ENCODE measurements around the gene PWWP2B.

Gene PWWP2B

DNA sequence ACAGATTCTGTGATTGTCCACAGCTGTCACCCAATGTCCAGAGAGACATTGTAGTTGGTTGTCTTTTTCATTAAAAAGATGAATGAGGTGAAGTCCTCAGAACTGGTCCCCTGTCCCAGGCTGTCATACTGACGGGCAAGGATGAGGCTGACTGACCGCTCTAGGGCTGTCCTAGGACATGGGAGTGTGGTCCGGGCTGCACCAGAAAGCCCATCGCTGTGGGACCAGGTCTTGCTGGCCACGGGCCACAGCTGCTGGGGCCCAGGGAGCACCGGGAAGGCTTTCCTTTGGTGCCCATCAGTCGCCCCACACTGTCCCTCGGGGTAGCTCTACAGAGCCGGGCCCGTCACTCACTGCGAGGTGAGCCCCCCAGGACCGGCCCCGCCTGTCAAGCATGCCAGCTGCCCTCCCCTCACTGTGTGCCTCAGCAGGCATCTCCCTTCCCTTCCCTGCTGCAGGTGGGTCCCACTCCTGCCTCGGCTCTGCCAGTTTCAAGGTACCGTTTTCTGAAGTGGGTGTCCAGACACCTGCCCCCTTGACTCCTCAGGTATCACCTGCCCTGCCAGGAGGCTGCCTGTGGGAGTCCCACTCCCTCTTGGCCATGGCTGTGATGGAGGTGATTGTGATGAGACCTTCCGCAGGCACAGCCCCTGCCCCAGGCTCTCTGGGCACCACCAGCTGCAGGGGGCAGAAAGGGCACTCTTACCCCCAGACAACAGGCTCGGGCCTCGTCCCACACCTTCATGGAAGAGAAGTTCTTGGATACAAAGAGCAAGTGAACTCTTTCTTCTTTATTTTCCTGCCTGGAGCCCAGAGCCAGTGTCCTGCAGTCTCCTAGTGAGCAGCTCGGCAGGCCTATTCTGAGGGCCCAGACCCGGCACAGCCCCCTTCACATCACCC, 43.3 kb upstream of the PWWP2B start:
- TF ChIP-seq FOXM1 (IDR thresholded peaks at IDR 0.05; ENCODE audit: borderline replicate concordance, low read depth) = no peak
- no peak for TF ChIP-seq RAD21 (IDR thresholded peaks at IDR 0.05; ENCODE audit: low read depth)
- TF ChIP-seq ZBTB7A (IDR thresholded peaks at IDR 0.05; ENCODE audit: low read depth) = no peak
- TF ChIP-seq CEBPB (IDR thresholded peaks at IDR 0.05) = no peak
- TF ChIP-seq TEAD4 (IDR thresholded peaks at IDR 0.05) = no peak
- no peak for TF ChIP-seq YY1 (IDR thresholded peaks at IDR 0.05; ENCODE audit: low read depth)

DNA sequence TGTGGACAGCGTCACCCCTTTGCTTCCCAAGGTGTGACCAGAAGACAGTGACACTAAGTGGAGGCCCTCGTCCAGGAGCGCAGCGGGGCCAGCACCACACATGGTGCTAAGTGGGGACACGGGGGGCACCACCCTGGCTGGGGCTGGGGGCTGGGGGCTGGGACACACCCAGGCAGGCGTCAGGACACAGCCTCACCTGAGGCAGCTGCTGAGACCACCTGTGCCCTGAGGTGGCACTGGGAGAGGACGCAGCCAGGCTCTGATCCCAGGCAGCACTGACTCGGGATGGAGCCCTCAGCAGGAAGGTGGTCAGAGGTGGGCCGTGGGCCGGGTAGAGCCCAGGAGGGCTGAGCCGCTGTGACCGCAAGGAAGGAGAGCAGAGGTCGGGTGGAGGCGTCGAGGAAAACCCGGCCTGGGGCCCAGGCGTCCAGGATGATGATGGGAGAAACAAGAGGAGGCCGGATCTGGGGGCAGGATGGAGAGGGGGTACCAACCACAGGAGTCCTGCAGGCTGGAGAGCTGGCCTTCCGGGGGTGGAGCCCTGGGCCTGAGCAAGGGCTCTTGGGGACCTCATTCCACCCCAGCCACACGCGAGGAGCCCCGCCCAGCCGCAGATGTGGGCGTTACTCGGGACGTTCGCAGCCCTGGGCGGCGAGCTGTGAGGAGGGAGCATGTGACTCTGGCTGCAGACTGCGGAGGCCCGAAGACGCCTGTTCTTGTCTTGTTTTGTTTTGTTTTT, 42.5 kb upstream of the PWWP2B start:
- TF ChIP-seq CEBPB (IDR thresholded peaks at IDR 0.05) = no peak
- TF ChIP-seq EGR1 (IDR thresholded peaks at IDR 0.05) = no peak
- TF ChIP-seq RAD21 (IDR thresholded peaks at IDR 0.05; ENCODE audit: low read depth) = no peak
- no peak for TF ChIP-seq YY1 (IDR thresholded peaks at IDR 0.05; ENCODE audit: low read depth)
- TF ChIP-seq, protein P1, sequence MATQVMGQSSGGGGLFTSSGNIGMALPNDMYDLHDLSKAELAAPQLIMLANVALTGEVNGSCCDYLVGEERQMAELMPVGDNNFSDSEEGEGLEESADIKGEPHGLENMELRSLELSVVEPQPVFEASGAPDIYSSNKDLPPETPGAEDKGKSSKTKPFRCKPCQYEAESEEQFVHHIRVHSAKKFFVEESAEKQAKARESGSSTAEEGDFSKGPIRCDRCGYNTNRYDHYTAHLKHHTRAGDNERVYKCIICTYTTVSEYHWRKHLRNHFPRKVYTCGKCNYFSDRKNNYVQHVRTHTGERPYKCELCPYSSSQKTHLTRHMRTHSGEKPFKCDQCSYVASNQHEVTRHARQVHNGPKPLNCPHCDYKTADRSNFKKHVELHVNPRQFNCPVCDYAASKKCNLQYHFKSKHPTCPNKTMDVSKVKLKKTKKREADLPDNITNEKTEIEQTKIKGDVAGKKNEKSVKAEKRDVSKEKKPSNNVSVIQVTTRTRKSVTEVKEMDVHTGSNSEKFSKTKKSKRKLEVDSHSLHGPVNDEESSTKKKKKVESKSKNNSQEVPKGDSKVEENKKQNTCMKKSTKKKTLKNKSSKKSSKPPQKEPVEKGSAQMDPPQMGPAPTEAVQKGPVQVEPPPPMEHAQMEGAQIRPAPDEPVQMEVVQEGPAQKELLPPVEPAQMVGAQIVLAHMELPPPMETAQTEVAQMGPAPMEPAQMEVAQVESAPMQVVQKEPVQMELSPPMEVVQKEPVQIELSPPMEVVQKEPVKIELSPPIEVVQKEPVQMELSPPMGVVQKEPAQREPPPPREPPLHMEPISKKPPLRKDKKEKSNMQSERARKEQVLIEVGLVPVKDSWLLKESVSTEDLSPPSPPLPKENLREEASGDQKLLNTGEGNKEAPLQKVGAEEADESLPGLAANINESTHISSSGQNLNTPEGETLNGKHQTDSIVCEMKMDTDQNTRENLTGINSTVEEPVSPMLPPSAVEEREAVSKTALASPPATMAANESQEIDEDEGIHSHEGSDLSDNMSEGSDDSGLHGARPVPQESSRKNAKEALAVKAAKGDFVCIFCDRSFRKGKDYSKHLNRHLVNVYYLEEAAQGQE (IDR thresholded peaks at IDR 0.05; ENCODE audit: low read depth) = no peak
- no peak for TF ChIP-seq EP300 (IDR thresholded peaks at IDR 0.05; ENCODE audit: borderline replicate concordance)
- no peak for TF ChIP-seq ZBTB7A (IDR thresholded peaks at IDR 0.05; ENCODE audit: low read depth)
- no peak for TF ChIP-seq NFIC (IDR thresholded peaks at IDR 0.05)
- TF ChIP-seq, protein P2, sequence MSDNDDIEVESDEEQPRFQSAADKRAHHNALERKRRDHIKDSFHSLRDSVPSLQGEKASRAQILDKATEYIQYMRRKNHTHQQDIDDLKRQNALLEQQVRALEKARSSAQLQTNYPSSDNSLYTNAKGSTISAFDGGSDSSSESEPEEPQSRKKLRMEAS (IDR thresholded peaks at IDR 0.05) = no peak
- no peak for TF ChIP-seq TEAD4 (IDR thresholded peaks at IDR 0.05)
- TF ChIP-seq TAF1 (IDR thresholded peaks at IDR 0.05; ENCODE audit: low read depth) = no peak
- TF ChIP-seq, protein P3, sequence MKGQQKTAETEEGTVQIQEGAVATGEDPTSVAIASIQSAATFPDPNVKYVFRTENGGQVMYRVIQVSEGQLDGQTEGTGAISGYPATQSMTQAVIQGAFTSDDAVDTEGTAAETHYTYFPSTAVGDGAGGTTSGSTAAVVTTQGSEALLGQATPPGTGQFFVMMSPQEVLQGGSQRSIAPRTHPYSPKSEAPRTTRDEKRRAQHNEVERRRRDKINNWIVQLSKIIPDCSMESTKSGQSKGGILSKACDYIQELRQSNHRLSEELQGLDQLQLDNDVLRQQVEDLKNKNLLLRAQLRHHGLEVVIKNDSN (IDR thresholded peaks at IDR 0.05) = no peak
- no peak for TF ChIP-seq TCF12 (IDR thresholded peaks at IDR 0.05; ENCODE audit: low read depth)
- TF ChIP-seq CREB1 (IDR thresholded peaks at IDR 0.05; ENCODE audit: low read depth) = no peak
- TF ChIP-seq FOXM1 (IDR thresholded peaks at IDR 0.05; ENCODE audit: borderline replicate concordance, low read depth) = no peak

DNA sequence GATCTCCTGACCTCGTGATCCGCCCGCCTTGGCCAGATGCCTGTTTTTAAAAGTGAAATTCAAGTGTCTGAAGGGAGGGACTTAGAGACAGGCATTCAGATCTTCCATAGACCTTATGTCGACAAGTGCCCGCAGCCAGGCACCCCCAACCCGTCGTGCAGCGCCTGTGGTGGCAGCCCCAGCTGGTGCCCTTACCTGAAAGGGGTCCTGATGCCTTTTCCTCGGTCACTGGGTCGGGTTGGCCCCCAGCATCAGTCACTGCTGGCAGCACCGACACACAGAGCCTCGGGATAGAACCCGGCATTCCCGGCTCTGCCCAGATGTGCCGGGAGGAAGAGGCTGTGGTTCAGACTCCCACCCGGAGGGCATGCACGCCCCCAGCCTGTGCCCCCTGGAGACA, 41.7 kb upstream of the PWWP2B start:
- TF ChIP-seq EGR1 (IDR thresholded peaks at IDR 0.05) (no peak), FOXM1 (IDR thresholded peaks at IDR 0.05; ENCODE audit: borderline replicate concordance, low read depth) (no peak), TCF12 (IDR thresholded peaks at IDR 0.05; ENCODE audit: low read depth) (no peak), TEAD4 (IDR thresholded peaks at IDR 0.05) (no peak), NFIC (IDR thresholded peaks at IDR 0.05) (no peak), TAF1 (IDR thresholded peaks at IDR 0.05; ENCODE audit: low read depth) (no peak), YY1 (IDR thresholded peaks at IDR 0.05; ENCODE audit: low read depth) (no peak), CREB1 (IDR thresholded peaks at IDR 0.05; ENCODE audit: low read depth) (no peak), CEBPB (IDR thresholded peaks at IDR 0.05) (no peak), ZBTB7A (IDR thresholded peaks at IDR 0.05; ENCODE audit: low read depth) (no peak), EP300 (IDR thresholded peaks at IDR 0.05; ENCODE audit: borderline replicate concordance) (no peak)
- TF ChIP-seq, protein P1 (IDR thresholded peaks at IDR 0.05; ENCODE audit: low read depth) = no peak
- TF ChIP-seq, protein P3 (IDR thresholded peaks at IDR 0.05) = no peak
- TF ChIP-seq, protein P2 (IDR thresholded peaks at IDR 0.05) = no peak

DNA sequence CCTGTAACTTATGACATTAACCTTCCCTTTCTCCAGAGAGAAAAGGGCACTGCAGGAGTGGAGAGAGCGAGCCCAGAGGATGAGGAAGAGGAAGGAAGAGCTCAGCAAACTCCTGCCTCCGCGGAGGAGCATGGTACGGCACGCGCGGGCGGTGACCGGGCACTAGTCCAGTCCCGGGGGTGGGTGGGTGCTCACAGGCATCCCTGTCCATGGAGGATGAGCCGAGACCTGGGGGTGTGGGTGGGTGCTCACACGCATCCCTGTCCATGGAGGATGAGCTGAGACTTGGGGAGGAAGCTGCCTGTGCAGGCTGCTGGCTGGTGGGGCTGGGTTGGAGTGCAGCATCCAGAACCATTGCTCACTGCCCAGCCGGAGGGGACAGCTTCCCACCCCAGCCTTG, 41.2 kb upstream of the PWWP2B start:
- no peak for TF ChIP-seq YY1 (IDR thresholded peaks at IDR 0.05; ENCODE audit: low read depth)

DNA sequence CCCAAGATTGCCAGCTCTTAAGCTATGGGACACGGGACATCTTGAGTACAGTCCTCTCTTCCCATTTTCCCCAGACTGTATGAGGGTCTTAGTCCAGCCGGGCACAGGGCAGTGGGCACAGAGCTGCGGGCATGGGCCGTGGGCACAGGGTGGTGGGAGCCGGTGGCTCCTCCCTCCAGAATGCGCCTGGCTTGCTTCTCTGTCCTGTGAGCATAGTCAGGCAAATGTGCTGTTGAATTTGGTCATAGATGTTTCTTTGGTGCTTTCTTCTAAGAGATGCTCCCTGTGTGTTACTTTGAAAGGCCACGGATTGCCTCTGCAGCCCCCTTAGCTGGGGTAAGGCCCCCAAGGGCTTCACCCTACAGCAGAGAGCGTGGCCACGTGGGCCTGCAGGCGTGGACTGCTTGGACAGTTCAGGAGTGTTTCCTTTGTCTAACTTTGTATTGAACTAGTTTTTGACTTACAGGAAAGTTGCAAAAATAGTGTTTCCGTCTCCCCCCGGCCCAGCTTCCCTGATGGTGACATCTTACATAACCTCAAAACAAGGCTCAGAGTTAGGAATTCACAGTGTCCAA, 40.3 kb upstream of the PWWP2B start:
- TF ChIP-seq TEAD4 (IDR thresholded peaks at IDR 0.05) = no peak
- TF ChIP-seq, protein P3 (IDR thresholded peaks at IDR 0.05) = no peak
- no peak for TF ChIP-seq CREB1 (IDR thresholded peaks at IDR 0.05; ENCODE audit: low read depth)
- no peak for TF ChIP-seq CEBPB (IDR thresholded peaks at IDR 0.05)
- TF ChIP-seq YY1 (IDR thresholded peaks at IDR 0.05; ENCODE audit: low read depth) = no peak
- no peak for TF ChIP-seq ZBTB7A (IDR thresholded peaks at IDR 0.05; ENCODE audit: low read depth)
- TF ChIP-seq FOXM1 (IDR thresholded peaks at IDR 0.05; ENCODE audit: borderline replicate concordance, low read depth) = no peak
- TF ChIP-seq, protein P1 (IDR thresholded peaks at IDR 0.05; ENCODE audit: low read depth) = no peak
- TF ChIP-seq TAF1 (IDR thresholded peaks at IDR 0.05; ENCODE audit: low read depth) = no peak
- TF ChIP-seq TCF12 (IDR thresholded peaks at IDR 0.05; ENCODE audit: low read depth) = no peak
- no peak for TF ChIP-seq EGR1 (IDR thresholded peaks at IDR 0.05)
- no peak for TF ChIP-seq RAD21 (IDR thresholded peaks at IDR 0.05; ENCODE audit: low read depth)
- TF ChIP-seq NFIC (IDR thresholded peaks at IDR 0.05) = no peak
- TF ChIP-seq, protein P2 (IDR thresholded peaks at IDR 0.05) = no peak
- TF ChIP-seq EP300 (IDR thresholded peaks at IDR 0.05; ENCODE audit: borderline replicate concordance) = no peak

Measured in Ishikawa (cell line).